GM12878 (cell line): Measurements from ENCODE around the gene COPS7A. TPM values are rescaled to one million over a fixed set of nuclear protein-coding genes. Genes with fewer than 3 reads are reported as not detected.

ENCODE experiments used
- ATAC-seq: fragments of 200-7000 bp; cut with Tn5 transposase; 3 replicates; pipeline ENCODE4 v1.9.1; 2020; ENCODE audit warnings: mild to moderate bottlenecking, moderate library complexity
- BruUV-seq: library from RNA; stranded (reverse); fragments of 400-500 nt; replicated peaks from 2 replicates; lab custom pipeline; 2021; lab: Mats Ljungman, UMichigan
- CTCF ChIA-PET: fragments of 300-600 bp; sonication (Branson Sonifier 250); formaldehyde crosslinking; extraction: SDS; loops from one replicate; lab custom pipeline; 2021; ENCODE audit warnings: inconsistent platforms; lab: Yijun Ruan, JAX
- POLR2A ChIA-PET: fragments of 350-600 bp; formaldehyde crosslinking; extraction: SDS; loops from one replicate; lab custom pipeline; 2021; ENCODE audit warnings: inconsistent platforms; lab: Charles Lee
- RAD21 ChIA-PET: fragments of 300-600 bp; sonication (Branson Sonifier 250); formaldehyde crosslinking; loops from one replicate; lab custom pipeline; 2023; ENCODE audit warnings: antibody characterized with exemption; ENCODE audit not compliant: unreplicated experiment; lab: Charles Lee
- SMC1A ChIA-PET: fragments of 300-600 bp; sonication (Branson Sonifier 250); formaldehyde crosslinking; loops from one replicate; lab custom pipeline; 2023; ENCODE audit not compliant: unreplicated experiment, uncharacterized antibody; lab: Charles Lee
- DNase-seq: peaks from one replicate; pipeline ENCODE4 v3.0.0-alpha.2; 2011; ENCODE audit warnings: low read depth, low spot score
- FAIRE-seq: peaks from 3 replicates; lab custom pipeline; 2011; peaks lifted over from hg19 to GRCh38; lab: Jason Lieb, UNC
- H2AFZ ChIP-seq: 2 replicates; pipeline ENCODE4 v1.6.0; 2011; ENCODE audit warnings: low read depth, low read length, control low read depth; ENCODE audit not compliant: control insufficient read depth
- H3K27ac ChIP-seq: 2 replicates; pipeline ENCODE4 v1.5.1; 2011; ENCODE audit warnings: control low read depth; ENCODE audit not compliant: control insufficient read depth, insufficient read depth
- H3K27me3 ChIP-seq, 2 experiments: replicated peaks in 1 of 2; 2 replicates each; pipeline versions ENCODE4 v1.6.0 to v1.6.1; 2011; ENCODE audit warnings: low read length in 1 of 2; ENCODE audit not compliant: control insufficient read depth in 2 of 2, insufficient read depth in 2 of 2
- H3K36me3 ChIP-seq, 2 experiments: 2 replicates each; pipeline ENCODE4 v1.5.1; 2011; ENCODE audit warnings: low read length in 1 of 2; ENCODE audit not compliant: control insufficient read depth in 2 of 2, insufficient read depth in 2 of 2
- H3K4me1 ChIP-seq: 2 replicates; pipeline ENCODE4 v1.6.1; 2011; ENCODE audit warnings: mild to moderate bottlenecking, low read length, moderate library complexity, mixed read lengths; ENCODE audit not compliant: control insufficient read depth, insufficient read depth
- H3K4me2 ChIP-seq: 2 replicates; pipeline ENCODE4 v1.6.0; 2011; ENCODE audit warnings: control low read depth; ENCODE audit not compliant: control insufficient read depth, insufficient read depth
- H3K4me3 ChIP-seq: fragments of 200-600 bp; sonication (generic); 2 replicates; pipeline ENCODE4 v1.5.1; 2016
- H3K79me2 ChIP-seq: 2 replicates; pipeline ENCODE4 v1.6.0; 2011; ENCODE audit warnings: low read length; ENCODE audit not compliant: control insufficient read depth, insufficient read depth
- H3K9ac ChIP-seq: 2 replicates; pipeline ENCODE4 v1.8.0; 2011; ENCODE audit warnings: low read length, control low read depth, mixed read lengths; ENCODE audit not compliant: control insufficient read depth, insufficient read depth
- H3K9me3 ChIP-seq: replicated peaks from 3 replicates; pipeline ENCODE4 v1.5.1; 2011; ENCODE audit warnings: mild to moderate bottlenecking, low read length; ENCODE audit not compliant: control insufficient read depth, insufficient read depth
- H4K20me1 ChIP-seq: 2 replicates; pipeline ENCODE4 v1.6.0; 2011; ENCODE audit not compliant: control insufficient read depth, insufficient read depth
- BHLHE40 ChIP-seq, 2 experiments: fragments of 450-650 bp in 1 of 2; IDR thresholded peaks; 2 replicates each; pipeline ENCODE4 v1.6.1; 2011 to 2017; ENCODE audit warnings: low read depth in 2 of 2, borderline replicate concordance in 1 of 2, improper control_type of control experiment in 1 of 2, low read length in 1 of 2, mild to moderate bottlenecking in 1 of 2
- EED ChIP-seq: sonication (generic); IDR thresholded peaks from 2 replicates; pipeline ENCODE4 v1.6.1; 2016; ENCODE audit warnings: antibody characterized with exemption, low read depth
- LARP7 ChIP-seq: fragments of 450-650 bp; IDR thresholded peaks from 2 replicates; pipeline ENCODE4 v1.6.1; 2017; ENCODE audit warnings: mild to moderate bottlenecking
- RELB ChIP-seq: fragments of 450-650 bp; IDR thresholded peaks from 2 replicates; pipeline ENCODE4 v1.6.1; 2017; ENCODE audit warnings: low read depth, mild to moderate bottlenecking, moderate library complexity
- RUNX3 ChIP-seq: IDR thresholded peaks from 2 replicates; pipeline ENCODE4 v1.6.1; 2012; ENCODE audit warnings: low read length, inconsistent platforms
- SMAD5 ChIP-seq: IDR thresholded peaks from 2 replicates; pipeline ENCODE4 v1.6.1; 2016; ENCODE audit warnings: antibody characterized with exemption, low read depth
- SPI1 ChIP-seq: IDR thresholded peaks from 2 replicates; pipeline ENCODE4 v1.6.1; 2011; ENCODE audit warnings: low read depth, mild to moderate bottlenecking, low read length, moderate library complexity, borderline replicate concordance; ENCODE audit not compliant: insufficient read depth
- WGBS: methylation state at CpG from one replicate; pipeline ENCODE4 v1.1.6; 2016; ENCODE audit warnings: low lambda C conversion rate; ENCODE audit not compliant: insufficient replicate concordance, insufficient coverage; ENCODE audit errors: missing lambda C conversion rate; 5-methylcytosine and 5-hydroxymethylcytosine counted together
- in situ Hi-C: fragments of 300-500 bp; cut with MboI; formaldehyde crosslinking; loops from 9 replicates; pipeline ENCODE4 v1.14.3; 2018; ENCODE audit warnings: mixed read lengths
- intact Hi-C: fragments of 100-400 bp; cut with micrococcal nuclease; formaldehyde crosslinking; loops from one replicate; pipeline ENCODE4 v1.14.2; 2022; ENCODE audit not compliant: unreplicated experiment
- polyA plus RNA-seq, 11 experiments: library from polyadenylated mRNA; depleted of rRNA in 4 of 11; unstranded in 6 of 11; stranded (reverse) in 5 of 11; fragments of >200 nt; fragmentation: Nextera tagmentation in 4 of 11; fragmentation: Illumina TruSeq in 1 of 11; extraction: Ambion mirVana in 4 of 11; extraction: Trizol in 1 of 11; gene quantifications; 1 replicate in 1 of 11; 2 replicates in 10 of 11; pipeline versions ENCODE4 v1.2.1 to v1.2.3, GENCODE V29; 2011 to 2016; ENCODE audit warnings: inconsistent platforms in 2 of 11, missing spikeins in 2 of 11, low read depth in 1 of 11
- total RNA-seq, 4 experiments: library from RNA; depleted of rRNA in 3 of 4; stranded (reverse); fragments of >200 nt in 3 of 4; fragmentation: Illumina TruSeq in 1 of 4; extraction: Trizol in 1 of 4; gene quantifications; 2 replicates each; pipeline versions ENCODE4 v1.2.1 to v1.2.3, GENCODE V29; 2013 to 2021
- TF ChIP-seq, protein P1 (sequence below): fragments of 450-650 bp; IDR thresholded peaks from 2 replicates; pipeline ENCODE4 v1.6.1; 2016; ENCODE audit warnings: mild to moderate bottlenecking
- TF ChIP-seq, protein P2 (sequence below): fragments of 450-650 bp; IDR thresholded peaks from 2 replicates; pipeline ENCODE4 v1.6.1; 2017; ENCODE audit warnings: mild to moderate bottlenecking, moderate library complexity
- TF ChIP-seq, protein P3 (sequence below): fragments of 450-650 bp; formaldehyde crosslinking; IDR thresholded peaks from 2 replicates; pipeline ENCODE4 v1.4.0; 2020; ENCODE audit warnings: mild to moderate bottlenecking, moderate library complexity

Gene COPS7A
- total and polyA plus RNA-seq, 10 of the 15 experiments (the other 5 are each of a cell fraction or from before 2014, with no cell fraction given): 25.7 to 74.0 (median 51.9) TPM

DNA sequence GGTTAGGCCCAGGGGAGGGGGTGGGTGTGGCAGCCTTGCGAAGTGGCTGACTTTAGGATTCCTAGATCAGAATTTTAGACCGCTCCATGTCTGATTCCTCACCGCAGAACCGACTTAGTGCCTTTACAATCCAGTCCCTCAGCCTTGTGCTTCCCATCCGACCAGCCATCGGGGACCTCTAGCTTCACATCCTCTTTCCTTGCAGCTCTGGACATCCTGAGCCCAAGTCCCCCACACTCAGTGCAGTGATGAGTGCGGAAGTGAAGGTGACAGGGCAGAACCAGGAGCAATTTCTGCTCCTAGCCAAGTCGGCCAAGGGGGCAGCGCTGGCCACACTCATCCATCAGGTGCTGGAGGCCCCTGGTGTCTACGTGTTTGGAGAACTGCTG, 557 bp downstream of the COPS7A start:
- TF ChIP-seq SPI1 (peak; percentile 73), RELB (no peak; the same call in 1 of the 2 replicates), EED (0 out of 2 replicates have a peak, but pooled peaks have one; percentile 8), BHLHE40 (IDR thresholded peaks at IDR 0.05; ENCODE audit: borderline replicate concordance in 1 of 2, low read depth in 2 of 2, low read length in 1 of 2) (no peak), LARP7 (0 out of 2 replicates have a peak, but pooled peaks have one; percentile 14), RUNX3 (0 out of 2 replicates have a peak, but pooled peaks have one; percentile 4), SMAD5 (0 out of 2 replicates have a peak, but pooled peaks have one; percentile 15)
- TF ChIP-seq, protein P1, sequence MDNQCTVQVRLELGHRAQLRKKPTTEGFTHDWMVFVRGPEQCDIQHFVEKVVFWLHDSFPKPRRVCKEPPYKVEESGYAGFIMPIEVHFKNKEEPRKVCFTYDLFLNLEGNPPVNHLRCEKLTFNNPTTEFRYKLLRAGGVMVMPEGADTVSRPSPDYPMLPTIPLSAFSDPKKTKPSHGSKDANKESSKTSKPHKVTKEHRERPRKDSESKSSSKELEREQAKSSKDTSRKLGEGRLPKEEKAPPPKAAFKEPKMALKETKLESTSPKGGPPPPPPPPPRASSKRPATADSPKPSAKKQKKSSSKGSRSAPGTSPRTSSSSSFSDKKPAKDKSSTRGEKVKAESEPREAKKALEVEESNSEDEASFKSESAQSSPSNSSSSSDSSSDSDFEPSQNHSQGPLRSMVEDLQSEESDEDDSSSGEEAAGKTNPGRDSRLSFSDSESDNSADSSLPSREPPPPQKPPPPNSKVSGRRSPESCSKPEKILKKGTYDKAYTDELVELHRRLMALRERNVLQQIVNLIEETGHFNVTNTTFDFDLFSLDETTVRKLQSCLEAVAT: peak; percentile 84
- TF ChIP-seq, protein P2, sequence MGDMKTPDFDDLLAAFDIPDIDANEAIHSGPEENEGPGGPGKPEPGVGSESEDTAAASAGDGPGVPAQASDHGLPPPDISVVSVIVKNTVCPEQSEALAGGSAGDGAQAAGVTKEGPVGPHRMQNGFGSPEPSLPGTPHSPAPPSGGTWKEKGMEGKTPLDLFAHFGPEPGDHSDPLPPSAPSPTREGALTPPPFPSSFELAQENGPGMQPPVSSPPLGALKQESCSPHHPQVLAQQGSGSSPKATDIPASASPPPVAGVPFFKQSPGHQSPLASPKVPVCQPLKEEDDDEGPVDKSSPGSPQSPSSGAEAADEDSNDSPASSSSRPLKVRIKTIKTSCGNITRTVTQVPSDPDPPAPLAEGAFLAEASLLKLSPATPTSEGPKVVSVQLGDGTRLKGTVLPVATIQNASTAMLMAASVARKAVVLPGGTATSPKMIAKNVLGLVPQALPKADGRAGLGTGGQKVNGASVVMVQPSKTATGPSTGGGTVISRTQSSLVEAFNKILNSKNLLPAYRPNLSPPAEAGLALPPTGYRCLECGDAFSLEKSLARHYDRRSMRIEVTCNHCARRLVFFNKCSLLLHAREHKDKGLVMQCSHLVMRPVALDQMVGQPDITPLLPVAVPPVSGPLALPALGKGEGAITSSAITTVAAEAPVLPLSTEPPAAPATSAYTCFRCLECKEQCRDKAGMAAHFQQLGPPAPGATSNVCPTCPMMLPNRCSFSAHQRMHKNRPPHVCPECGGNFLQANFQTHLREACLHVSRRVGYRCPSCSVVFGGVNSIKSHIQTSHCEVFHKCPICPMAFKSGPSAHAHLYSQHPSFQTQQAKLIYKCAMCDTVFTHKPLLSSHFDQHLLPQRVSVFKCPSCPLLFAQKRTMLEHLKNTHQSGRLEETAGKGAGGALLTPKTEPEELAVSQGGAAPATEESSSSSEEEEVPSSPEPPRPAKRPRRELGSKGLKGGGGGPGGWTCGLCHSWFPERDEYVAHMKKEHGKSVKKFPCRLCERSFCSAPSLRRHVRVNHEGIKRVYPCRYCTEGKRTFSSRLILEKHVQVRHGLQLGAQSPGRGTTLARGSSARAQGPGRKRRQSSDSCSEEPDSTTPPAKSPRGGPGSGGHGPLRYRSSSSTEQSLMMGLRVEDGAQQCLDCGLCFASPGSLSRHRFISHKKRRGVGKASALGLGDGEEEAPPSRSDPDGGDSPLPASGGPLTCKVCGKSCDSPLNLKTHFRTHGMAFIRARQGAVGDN: 0 out of 2 replicates have a peak, but pooled peaks have one; percentile 5
- TF ChIP-seq, protein P3, sequence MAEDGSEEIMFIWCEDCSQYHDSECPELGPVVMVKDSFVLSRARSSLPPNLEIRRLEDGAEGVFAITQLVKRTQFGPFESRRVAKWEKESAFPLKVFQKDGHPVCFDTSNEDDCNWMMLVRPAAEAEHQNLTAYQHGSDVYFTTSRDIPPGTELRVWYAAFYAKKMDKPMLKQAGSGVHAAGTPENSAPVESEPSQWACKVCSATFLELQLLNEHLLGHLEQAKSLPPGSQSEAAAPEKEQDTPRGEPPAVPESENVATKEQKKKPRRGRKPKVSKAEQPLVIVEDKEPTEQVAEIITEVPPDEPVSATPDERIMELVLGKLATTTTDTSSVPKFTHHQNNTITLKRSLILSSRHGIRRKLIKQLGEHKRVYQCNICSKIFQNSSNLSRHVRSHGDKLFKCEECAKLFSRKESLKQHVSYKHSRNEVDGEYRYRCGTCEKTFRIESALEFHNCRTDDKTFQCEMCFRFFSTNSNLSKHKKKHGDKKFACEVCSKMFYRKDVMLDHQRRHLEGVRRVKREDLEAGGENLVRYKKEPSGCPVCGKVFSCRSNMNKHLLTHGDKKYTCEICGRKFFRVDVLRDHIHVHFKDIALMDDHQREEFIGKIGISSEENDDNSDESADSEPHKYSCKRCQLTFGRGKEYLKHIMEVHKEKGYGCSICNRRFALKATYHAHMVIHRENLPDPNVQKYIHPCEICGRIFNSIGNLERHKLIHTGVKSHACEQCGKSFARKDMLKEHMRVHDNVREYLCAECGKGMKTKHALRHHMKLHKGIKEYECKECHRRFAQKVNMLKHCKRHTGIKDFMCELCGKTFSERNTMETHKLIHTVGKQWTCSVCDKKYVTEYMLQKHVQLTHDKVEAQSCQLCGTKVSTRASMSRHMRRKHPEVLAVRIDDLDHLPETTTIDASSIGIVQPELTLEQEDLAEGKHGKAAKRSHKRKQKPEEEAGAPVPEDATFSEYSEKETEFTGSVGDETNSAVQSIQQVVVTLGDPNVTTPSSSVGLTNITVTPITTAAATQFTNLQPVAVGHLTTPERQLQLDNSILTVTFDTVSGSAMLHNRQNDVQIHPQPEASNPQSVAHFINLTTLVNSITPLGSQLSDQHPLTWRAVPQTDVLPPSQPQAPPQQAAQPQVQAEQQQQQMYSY: no peak
- TF ChIP-seq, all 136 proteins: peak for 7
- peak overlapping the region; percentile 98 for H3K4me2 ChIP-seq
- H3K27ac ChIP-seq: peak overlapping the region; percentile 67
- intact Hi-C loops: no loop called here
- no peaks in the 10 kb centered on the region for H3K27me3 ChIP-seq
- no peaks in the 10 kb centered on the region for H3K9me3 ChIP-seq
- FAIRE-seq: no peak
- H3K4me1 ChIP-seq: no peaks in the 10 kb centered on the region; the same call in 1 of the 2 replicates
- peak; percentile 59 for ATAC-seq
- peaks cover 4 to 8% of the 10 kb centered on the region in 2 experiments; a peak in 3 of 4 replicates for H3K36me3 ChIP-seq
- TSS peak; percentile 84 for BruUV-seq
- H3K4me3 ChIP-seq: peak overlapping the region; percentile 78
- ChIA-PET RAD21 (interaction anchor here (1.2 to 3.3 kb wide), 9 partner anchors 21 to 127 kb away, joined by 3 to 45 read pairs (median 6); partner anchors contain the start of genes CDCA3, MLF2, PTMS and ZNF384), SMC1A (interaction anchor here (0.7 to 3.1 kb wide), 12 partner anchors 10 to 128 kb away, joined by 3 to 31 read pairs (median 5); partner anchors contain the start of genes CDCA3, MLF2, USP5 and ZNF384), POLR2A (interaction anchor here (0.6 to 3.6 kb wide), 21 partner anchors 10 to 299 kb away, joined by 3 to 53 read pairs (median 5); partner anchors contain the start of genes CDCA3, GAPDH, MLF2 and PTMS), CTCF (interaction anchor here (0.6 to 3.5 kb wide), 25 partner anchors 9 to 259 kb away, joined by 3 to 28 read pairs (median 4); partner anchors contain the start of genes CDCA3, MLF2, USP5 and ZNF384)
- H3K9ac ChIP-seq: peak overlapping the region; percentile 91
- under 1% methylated on average over 10 of the region's 10 CpGs for WGBS
- peaks cover 10% of the 10 kb centered on the region for H3K79me2 ChIP-seq
- no peak for DNase-seq
- H2AFZ ChIP-seq: peak overlapping the region; percentile 68
- no peaks in the 10 kb centered on the region for H4K20me1 ChIP-seq
- in situ Hi-C loops: no loop called here
